H9 (cell line): ENCODE data around the gene BRAT1. TPM values are rescaled to one million over a fixed set of nuclear protein-coding genes. Genes with fewer than 3 reads are reported as not detected.
A peak's percentile ranks its signal among the peaks of the same experiment; 100 is the strongest.

ENCODE experiments used
- DNase-seq: peaks from one replicate; pipeline ENCODE4 v3.0.0-alpha.2; 2017
- H2AFZ ChIP-seq: one replicate; pipeline ENCODE4 v1.6.1; 2013; ENCODE audit warnings: mild to moderate bottlenecking, low read length, control low read depth, moderate library complexity
- H2AK5ac ChIP-seq: 2 replicates; pipeline ENCODE4 v1.6.1; 2013; ENCODE audit warnings: low read length, control low read depth, mixed read lengths; ENCODE audit not compliant: insufficient read length
- H2BK120ac ChIP-seq: one replicate; pipeline ENCODE4 v1.6.1; 2013; ENCODE audit warnings: low read depth, mild to moderate bottlenecking, low read length, control low read depth, inconsistent platforms; ENCODE audit not compliant: poor library complexity, severe bottlenecking
- H2BK12ac ChIP-seq: 2 replicates; pipeline ENCODE4 v1.6.1; 2013; ENCODE audit warnings: low read length, control low read depth, mixed read lengths, low read depth; ENCODE audit not compliant: insufficient read length
- H2BK15ac ChIP-seq: 2 replicates; pipeline ENCODE4 v1.6.1; 2013; ENCODE audit warnings: low read depth, low read length, control low read depth
- H2BK20ac ChIP-seq: one replicate; pipeline ENCODE4 v1.6.1; 2013; ENCODE audit warnings: low read depth, mild to moderate bottlenecking, low read length, control low read depth, inconsistent platforms; ENCODE audit not compliant: poor library complexity, severe bottlenecking
- H2BK5ac ChIP-seq: 2 replicates; pipeline ENCODE4 v1.6.1; 2013; ENCODE audit warnings: low read length, control low read depth, mixed read lengths; ENCODE audit not compliant: insufficient read length
- H3K14ac ChIP-seq: 2 replicates; pipeline ENCODE4 v1.6.1; 2013; ENCODE audit warnings: low read length, control low read depth; ENCODE audit not compliant: insufficient read depth
- H3K18ac ChIP-seq: 2 replicates; pipeline ENCODE4 v1.6.1; 2013; ENCODE audit warnings: low read depth, mild to moderate bottlenecking, mixed read lengths, low read length, control low read depth; ENCODE audit not compliant: insufficient read length
- H3K23ac ChIP-seq: 2 replicates; pipeline ENCODE4 v1.6.1; 2013; ENCODE audit warnings: low read length, control low read depth, mixed read lengths, low read depth; ENCODE audit not compliant: insufficient read length
- H3K23me2 ChIP-seq: 2 replicates; pipeline ENCODE4 v1.6.1; 2013; ENCODE audit warnings: low read depth, mild to moderate bottlenecking, mixed read lengths, low read length, control low read depth; ENCODE audit not compliant: insufficient read length, poor library complexity, severe bottlenecking
- H3K27ac ChIP-seq: 2 replicates; pipeline ENCODE4 v1.5.1; 2013; ENCODE audit warnings: low read length, control low read depth, mixed read lengths, low read depth; ENCODE audit not compliant: insufficient read length
- H3K27me3 ChIP-seq: 2 replicates; pipeline ENCODE4 v1.6.1; 2013; ENCODE audit warnings: low read length, control low read depth, inconsistent platforms; ENCODE audit not compliant: insufficient read depth
- H3K4ac ChIP-seq: 2 replicates; pipeline ENCODE4 v1.6.1; 2013; ENCODE audit warnings: low read depth, mild to moderate bottlenecking, control low read depth, inconsistent platforms, low read length, moderate library complexity
- H3K4me1 ChIP-seq: 2 replicates; pipeline ENCODE4 v1.6.1; 2013; ENCODE audit warnings: low read length, control low read depth, inconsistent platforms; ENCODE audit not compliant: insufficient read depth
- H3K4me2 ChIP-seq: 2 replicates; pipeline ENCODE4 v1.6.1; 2013; ENCODE audit warnings: low read length, control low read depth, mixed read lengths; ENCODE audit not compliant: insufficient read length, insufficient read depth
- H3K56ac ChIP-seq: 2 replicates; pipeline ENCODE4 v1.6.1; 2013; ENCODE audit warnings: low read depth, mild to moderate bottlenecking, mixed read lengths, low read length, control low read depth; ENCODE audit not compliant: insufficient read length
- H3K79me1 ChIP-seq: 2 replicates; pipeline ENCODE4 v1.6.1; 2013; ENCODE audit warnings: low read depth, mild to moderate bottlenecking, moderate library complexity, low read length, control low read depth, inconsistent platforms; ENCODE audit not compliant: insufficient read depth, poor library complexity, severe bottlenecking
- H3K79me2 ChIP-seq: 2 replicates; pipeline ENCODE4 v1.6.1; 2013; ENCODE audit warnings: low read length, control low read depth, inconsistent platforms; ENCODE audit not compliant: insufficient read depth
- H3K9ac ChIP-seq: 2 replicates; pipeline ENCODE4 v1.6.1; 2013; ENCODE audit warnings: low read length, control low read depth, mixed read lengths; ENCODE audit not compliant: insufficient read length; ENCODE audit errors: extremely low read depth
- H3K9me3 ChIP-seq: one replicate; pipeline ENCODE4 v1.6.1; 2013; ENCODE audit warnings: low read depth, low read length, inconsistent platforms; ENCODE audit not compliant: control insufficient read depth
- H3T11ph ChIP-seq: one replicate; pipeline ENCODE4 v1.6.1; 2013; ENCODE audit warnings: mild to moderate bottlenecking, low read length, control low read depth, inconsistent platforms
- H4K20me1 ChIP-seq: one replicate; pipeline ENCODE4 v1.6.1; 2013; ENCODE audit not compliant: control insufficient read depth, insufficient read length, insufficient read depth
- H4K5ac ChIP-seq: 2 replicates; pipeline ENCODE4 v1.6.1; 2013; ENCODE audit warnings: low read depth, mild to moderate bottlenecking, mixed read lengths, low read length, control low read depth; ENCODE audit not compliant: insufficient read length
- H4K8ac ChIP-seq: replicated peaks from 2 replicates; pipeline ENCODE4 v1.6.1; 2013; ENCODE audit warnings: low read length, control low read depth, mixed read lengths, low read depth; ENCODE audit not compliant: insufficient read length
- H4K91ac ChIP-seq: 2 replicates; pipeline ENCODE4 v1.6.1; 2013; ENCODE audit warnings: low read depth, mild to moderate bottlenecking, moderate library complexity, mixed read lengths, low read length, control low read depth; ENCODE audit not compliant: insufficient read length
- H3K27ac Mint-ChIP-seq, 3 experiments: 2 replicates in 2 of 3; 3 replicates in 1 of 3; pipeline ENCODE4 v1.8.0; 2020 to 2021; ENCODE audit warnings: mixed read lengths in 3 of 3, mild to moderate bottlenecking in 1 of 3, moderate library complexity in 1 of 3
- H3K27me3 Mint-ChIP-seq: 2 replicates; pipeline ENCODE4 v1.8.0; 2021; ENCODE audit warnings: low read depth, mild to moderate bottlenecking, moderate library complexity, mixed read lengths
- H3K36me3 Mint-ChIP-seq, 3 experiments: 2 replicates in 2 of 3; 3 replicates in 1 of 3; pipeline ENCODE4 v1.8.0; 2020 to 2021; ENCODE audit warnings: low read depth in 3 of 3, mixed read lengths in 3 of 3; ENCODE audit not compliant: insufficient read depth in 1 of 3
- H3K4me1 Mint-ChIP-seq, 2 experiments: 2 replicates each; pipeline ENCODE4 v1.8.0; 2020; ENCODE audit warnings: mixed read lengths in 2 of 2
- H3K4me3 Mint-ChIP-seq, 2 experiments: 2 replicates in 1 of 2; 3 replicates in 1 of 2; pipeline ENCODE4 v1.8.0; 2020 to 2021; ENCODE audit warnings: mild to moderate bottlenecking in 2 of 2, mixed read lengths in 2 of 2, moderate library complexity in 1 of 2
- H3K9me3 Mint-ChIP-seq, 2 experiments: 2 replicates in 1 of 2; 3 replicates in 1 of 2; pipeline ENCODE4 v1.8.0; 2020; ENCODE audit warnings: mild to moderate bottlenecking in 2 of 2, mixed read lengths in 2 of 2, moderate library complexity in 1 of 2
- CTCF ChIP-seq: fragments of 200-600 bp; sonication (generic); conservative IDR thresholded peaks from 3 replicates; pipeline ENCODE4 v1.8.0; 2021; ENCODE audit warnings: antibody characterized with exemption, mild to moderate bottlenecking
- WGBS: extraction: QIAGEN DNeasy Blood & Tissue Kit; methylation state at CpG from one replicate; pipeline ENCODE4 v1.1.7; 2013; ENCODE audit warnings: missing lambda C conversion rate, low lambda C conversion rate, mixed read lengths; ENCODE audit not compliant: insufficient read length; ENCODE audit errors: extremely low coverage; 5-methylcytosine and 5-hydroxymethylcytosine counted together
- total RNA-seq: library from RNA; stranded (reverse); gene quantifications from 2 replicates; pipeline ENCODE4 v1.2.1, GENCODE V29; 2021

The BRAT1 gene
- total RNA-seq, 1 experiment from 2014 or later, result 41.2 TPM

GRCh38 chr7:2499181-2499580 lies 56.1 kb downstream of the BRAT1 start:
- Histone ChIP-seq H3K79me2 (no peaks in the 10 kb centered on the region), H3K4me2 (no peak overlapping the region), H2BK20ac (no peak overlapping the region), H3K56ac (no peak overlapping the region), H2BK12ac (no peak overlapping the region), H3T11ph (no peak overlapping the region), H3K4me1 (no peaks in the 10 kb centered on the region; the same call in 1 of the 2 replicates), H3K23me2 (no peaks in the 10 kb centered on the region), H3K18ac (peak overlapping the region; percentile 1), H2BK15ac (no peak overlapping the region), H4K5ac (no peak overlapping the region), H3K9me3 (no peaks in the 10 kb centered on the region), H4K20me1 (no peaks in the 10 kb centered on the region), H4K91ac (no peak overlapping the region), H3K27me3 (no peaks in the 10 kb centered on the region), H2AK5ac (no peak overlapping the region), H3K79me1 (no peaks in the 10 kb centered on the region), H3K27ac (no peak overlapping the region), H2AFZ (no peak overlapping the region), H4K8ac (no peak overlapping the region), H3K23ac (no peak overlapping the region), H3K9ac (no peak overlapping the region), H3K14ac (peak overlapping the region; percentile 27; the same call in 1 of the 2 replicates), H3K4ac (no peak overlapping the region), H2BK5ac (no peak overlapping the region), H2BK120ac (no peak overlapping the region)
- peak overlapping the region in 2 of 3 experiments; percentile 79 to 87; a peak in 4 of 7 replicates for H3K27ac Mint-ChIP-seq
- no peaks in the 10 kb centered on the region for H3K36me3 Mint-ChIP-seq
- peak overlapping the region in 1 of 2 experiments; percentile 42; a peak in 2 of 5 replicates for H3K4me3 Mint-ChIP-seq
- peaks cover 43 to 65% of the 10 kb centered on the region in 2 experiments for H3K4me1 Mint-ChIP-seq
- WGBS, result no CpG with 5 or more reads among the region's 7 CpGs
- H3K9me3 Mint-ChIP-seq, result no peaks in the 10 kb centered on the region; a peak in 2 of 5 replicates
- no peak for DNase-seq
- no peak for TF ChIP-seq CTCF
- no peaks in the 10 kb centered on the region; the same call in 1 of the 2 replicates for H3K27me3 Mint-ChIP-seq
